ENCODE results near the gene PPP5C.
A peak's percentile ranks its signal among the peaks of the same experiment; 100 is the strongest.
"Not testable (repeated sequence)": the region's sequence is repeated elsewhere in the genome, so short reads cannot be mapped to it uniquely, and the experiment has no call there.

The PPP5C gene

GRCh38 chr19:46357846-46358583 lies 11.1 kb downstream of the PPP5C start:
- no peak overlapping the region for H3K27ac ChIP-seq
- no peak overlapping the region for H3K4me3 ChIP-seq

- Histone ChIP-seq H3K27ac (no peak overlapping the region), H3K4me3 (no peak overlapping the region)
Measured at GRCh38 chr19:46361915-46362314, 15.0 kb downstream of the PPP5C start.

GRCh38 chr19:46364359-46364758 lies 17.5 kb downstream of the PPP5C start:
- Histone ChIP-seq H3K27ac (no peak overlapping the region), H3K4me3 (no peak overlapping the region)

DNA sequence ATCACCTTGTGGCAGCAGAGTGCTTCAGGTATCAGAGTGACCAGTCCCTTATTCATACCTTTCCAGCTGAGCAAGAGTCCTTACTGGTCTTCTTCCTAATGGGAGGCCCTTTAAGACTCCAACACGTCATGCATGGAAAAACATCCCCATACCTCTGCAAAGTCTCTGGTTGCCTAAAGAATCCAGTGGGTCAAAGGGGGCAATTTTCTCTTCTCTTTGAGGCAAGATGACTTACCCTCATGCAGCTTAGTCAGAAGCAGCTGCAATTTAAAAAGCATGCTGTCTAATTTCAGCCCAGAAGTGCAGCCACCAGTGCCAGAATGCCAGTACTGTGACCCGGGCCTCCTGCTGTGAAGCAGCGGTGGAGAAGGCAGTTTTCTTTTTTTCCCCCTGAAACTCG lies 18.7 kb downstream of the PPP5C start:
- Histone ChIP-seq H3K4me3 (no peak overlapping the region), H3K27ac (no peak overlapping the region)

DNA sequence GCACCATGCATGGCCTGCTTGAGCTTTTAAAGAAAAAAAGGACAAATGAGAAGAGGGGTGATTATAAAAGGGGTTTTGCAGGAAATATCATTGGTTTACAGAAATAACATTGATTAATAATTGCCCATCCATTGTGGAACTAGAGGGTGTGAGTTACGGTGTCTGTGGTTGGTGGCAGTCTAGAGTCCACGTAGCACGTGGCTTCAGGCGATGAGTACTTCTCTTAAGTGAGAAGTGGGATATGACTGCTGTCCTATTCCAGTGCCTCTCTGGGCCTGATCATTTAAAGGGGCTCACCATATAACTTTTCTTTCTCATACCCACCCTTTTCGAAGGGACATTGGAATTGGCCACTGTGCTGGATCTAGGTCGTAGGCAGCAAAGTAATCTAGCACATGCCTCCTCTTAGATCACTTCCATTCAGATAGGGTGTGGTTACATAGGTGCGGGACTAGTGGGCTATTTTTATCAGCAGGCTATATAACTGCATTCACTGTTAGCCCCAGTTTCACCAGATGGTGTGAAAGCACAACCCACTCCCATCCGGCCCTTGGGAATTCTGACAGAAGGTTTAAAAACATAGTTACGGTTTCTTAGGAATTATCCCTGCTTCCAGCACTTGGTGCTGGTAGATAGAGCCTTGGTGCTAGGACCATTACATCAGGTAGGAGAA lies 19.9 kb downstream of the PPP5C start:
- Histone ChIP-seq H3K4me3 (no peak overlapping the region), H3K27ac (no peak overlapping the region)

DNA sequence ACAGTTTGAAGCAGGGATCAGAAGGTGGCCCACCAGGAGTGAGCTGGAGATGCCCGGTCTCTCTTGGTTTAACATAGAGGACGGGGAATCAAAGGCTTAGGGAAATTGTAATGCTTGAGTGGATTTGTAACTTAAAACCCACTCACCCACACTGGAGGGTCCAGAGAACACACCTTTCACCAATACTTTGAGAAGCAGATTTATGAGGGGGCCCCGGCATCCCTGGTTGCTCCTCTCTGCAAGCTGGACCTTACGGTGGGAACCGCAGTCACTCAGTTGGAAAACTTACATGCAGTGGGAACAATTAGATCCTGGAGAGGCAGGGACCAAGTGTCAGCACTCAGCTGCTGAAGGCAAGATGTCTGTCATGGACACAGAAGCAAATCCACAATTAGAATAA lies 20.5 kb downstream of the PPP5C start:
- Histone ChIP-seq H3K4me3 (no peak overlapping the region), H3K27ac (no peak overlapping the region)

DNA sequence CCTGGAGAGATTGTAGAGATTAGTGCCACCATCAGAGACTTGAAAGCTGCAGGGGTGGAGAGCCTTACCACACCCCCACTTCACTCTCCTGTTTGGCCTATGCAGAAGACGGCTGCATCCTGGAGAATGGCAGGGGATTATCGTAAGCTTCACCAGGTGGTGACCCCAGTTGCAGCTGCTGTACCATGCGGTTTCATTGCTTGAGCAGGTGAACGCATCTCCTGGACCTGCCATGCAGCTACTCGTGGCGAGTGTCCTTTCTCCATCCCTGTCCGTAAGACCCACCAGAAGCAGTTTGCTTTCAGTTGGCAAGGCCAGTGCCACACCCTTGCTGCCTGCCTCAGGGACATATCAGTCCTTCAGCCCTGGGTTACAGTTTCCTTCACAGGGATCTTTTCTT lies 21.2 kb downstream of the PPP5C start:
- Histone ChIP-seq H3K4me3 (no peak overlapping the region), H3K27ac (no peak overlapping the region)

DNA sequence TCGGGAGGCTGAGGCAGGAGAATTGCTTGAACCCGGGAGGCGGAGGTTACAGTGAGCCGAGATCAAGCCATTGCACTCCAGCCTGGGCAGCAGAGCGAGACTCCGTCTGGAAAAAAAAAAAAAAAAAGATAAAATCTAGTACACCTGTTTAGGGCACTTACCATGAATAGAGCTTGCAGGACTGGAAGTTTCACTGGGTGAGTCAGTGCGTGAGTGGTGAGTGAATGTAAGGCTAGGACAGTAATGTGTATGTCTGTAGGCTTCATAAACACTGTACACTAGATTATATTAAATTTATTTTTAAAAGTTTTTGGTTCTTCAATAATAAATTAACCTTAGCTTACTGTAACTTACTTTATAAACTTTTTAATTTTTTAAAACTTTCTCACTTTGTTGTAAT lies 22.9 kb downstream of the PPP5C start:
- no peak overlapping the region for H3K27ac ChIP-seq
- H3K4me3 ChIP-seq, result no peak overlapping the region

- Histone ChIP-seq H3K27ac (peak overlapping the region in 7 of 21 experiments; percentile 15 to 84 (median 56)), H3K4me3 (no peak overlapping the region)
Measured at GRCh38 chr19:46371371-46371901, 24.5 kb downstream of the PPP5C start.

GRCh38 chr19:46372901-46373490 lies 26.1 kb downstream of the PPP5C start:
- H3K4me3 ChIP-seq, result no peak overlapping the region
- H3K27ac ChIP-seq, result peak overlapping the region in 20 of 21 experiments; percentile 36 to 84 (median 76)

DNA sequence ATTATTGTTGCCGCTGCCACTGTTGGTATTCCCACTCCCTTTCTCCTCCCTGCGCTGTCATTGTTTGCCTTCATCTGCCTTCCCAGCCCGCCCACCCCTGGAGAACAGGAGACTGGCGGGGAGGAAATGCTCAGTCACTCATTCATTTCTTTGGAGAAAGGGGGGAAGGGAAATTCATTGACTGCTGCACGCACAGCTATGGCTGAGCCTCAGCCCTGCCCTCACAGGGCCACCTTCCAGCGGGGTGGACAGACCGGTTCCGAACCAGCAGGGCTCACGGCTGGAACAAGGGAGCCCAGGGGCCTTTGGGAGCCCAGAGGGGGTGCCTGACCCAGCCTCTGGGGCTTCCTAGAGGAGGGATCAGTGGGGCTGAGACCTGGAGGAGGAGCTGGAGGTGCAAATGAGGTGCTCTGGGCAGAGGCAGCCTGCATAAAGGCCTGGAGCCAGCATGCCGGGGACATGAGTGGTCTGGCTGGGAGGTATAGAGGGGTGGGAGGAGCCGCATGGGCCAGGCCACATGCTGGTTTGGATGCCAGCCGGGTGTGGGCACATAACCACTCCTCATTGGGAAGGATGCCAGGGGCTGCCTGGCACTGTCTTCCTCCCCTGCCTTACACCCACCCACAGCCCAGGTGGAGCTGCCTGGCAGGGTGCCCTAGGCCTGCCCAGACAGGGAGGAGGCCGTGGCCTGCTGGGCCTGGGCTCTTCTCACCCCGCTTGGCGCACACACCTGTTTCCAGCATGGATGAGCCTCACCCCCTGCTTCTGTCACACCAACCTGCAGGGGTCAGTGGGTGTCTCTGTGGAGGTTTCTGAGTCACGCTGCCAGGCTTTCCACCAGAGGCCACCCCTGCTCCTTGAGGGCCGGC lies 26.8 kb downstream of the PPP5C start:
- Histone ChIP-seq H3K27ac (peak overlapping the region in 20 of 21 experiments; percentile 36 to 84 (median 76)), H3K4me3 (no peak overlapping the region)

DNA sequence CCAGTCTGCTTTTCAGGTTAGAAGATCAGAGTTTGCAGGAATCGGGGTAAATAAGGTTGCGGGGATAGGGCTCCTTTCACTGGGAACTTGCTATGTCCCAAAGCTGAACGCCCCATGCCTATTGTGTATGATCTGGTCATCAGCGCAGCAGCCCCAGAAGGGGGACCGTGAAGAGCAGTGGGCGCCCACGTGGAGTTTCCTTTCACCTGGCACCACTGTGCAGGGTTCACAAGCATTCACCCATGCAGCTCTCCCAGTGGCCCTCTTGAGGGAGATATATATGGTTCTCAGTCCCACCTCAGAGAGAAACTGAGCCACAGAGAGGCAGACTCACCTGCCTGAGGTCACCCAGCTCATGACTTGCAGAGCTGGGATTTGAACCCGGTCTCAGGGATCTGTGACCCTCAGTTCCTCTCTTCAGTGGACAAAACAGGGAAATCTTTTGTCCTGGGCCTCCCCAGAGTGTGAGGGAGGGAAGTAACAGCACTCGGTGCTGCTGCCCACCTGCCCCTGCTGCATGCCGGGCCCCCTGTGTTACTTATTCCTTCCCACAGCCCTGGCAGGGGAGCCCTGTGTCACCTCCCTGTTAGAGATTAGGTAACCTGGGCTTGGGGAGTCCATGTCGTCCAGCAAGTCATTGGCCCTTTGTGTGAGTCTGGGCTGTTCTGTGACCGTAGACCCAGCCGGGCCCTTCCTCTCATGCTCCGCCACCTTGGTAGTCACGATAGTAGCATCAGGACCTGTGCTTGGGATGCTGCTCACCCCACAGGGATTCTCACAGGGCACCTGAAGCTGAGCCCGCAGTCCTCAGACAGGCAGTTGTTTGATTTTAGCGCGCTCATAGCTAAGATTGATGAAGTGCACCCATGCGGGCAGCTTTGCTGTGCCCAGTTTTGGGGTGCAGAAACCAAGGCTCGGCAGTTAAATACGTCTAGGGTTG lies 27.9 kb downstream of the PPP5C start:
- no peak overlapping the region for H3K4me3 ChIP-seq
- H3K27ac ChIP-seq, result peak overlapping the region in 12 of 21 experiments; percentile 36 to 84 (median 79)

DNA sequence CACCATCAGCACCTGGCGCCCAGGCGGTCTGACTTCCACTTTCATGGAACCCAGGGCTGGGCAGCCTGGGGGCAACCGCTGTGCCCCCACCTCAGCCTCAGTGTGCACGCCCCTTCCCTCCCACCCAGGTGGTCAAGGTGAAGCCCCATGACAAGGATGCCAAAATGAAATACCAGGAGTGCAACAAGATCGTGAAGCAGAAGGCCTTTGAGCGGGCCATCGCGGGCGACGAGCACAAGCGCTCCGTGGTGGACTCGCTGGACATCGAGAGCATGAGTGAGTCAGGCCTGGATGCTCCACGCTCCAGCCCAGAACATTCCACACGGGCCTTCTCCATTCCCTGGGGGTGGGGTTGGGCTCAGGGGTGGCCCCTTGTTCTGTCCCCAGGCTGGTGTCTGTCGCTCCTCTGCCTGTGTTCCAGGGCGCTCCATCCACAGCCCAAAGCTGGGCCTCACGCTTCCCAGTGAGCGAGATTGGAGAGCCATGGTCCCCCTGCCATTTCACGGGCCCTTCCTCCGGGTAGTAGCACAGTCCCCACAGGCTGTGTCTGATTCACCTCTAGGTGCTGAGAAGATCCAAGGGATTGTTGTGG lies 28.7 kb downstream of the PPP5C start:
- not testable (repeated sequence) for H3K27ac ChIP-seq, H3K4me3 ChIP-seq

DNA sequence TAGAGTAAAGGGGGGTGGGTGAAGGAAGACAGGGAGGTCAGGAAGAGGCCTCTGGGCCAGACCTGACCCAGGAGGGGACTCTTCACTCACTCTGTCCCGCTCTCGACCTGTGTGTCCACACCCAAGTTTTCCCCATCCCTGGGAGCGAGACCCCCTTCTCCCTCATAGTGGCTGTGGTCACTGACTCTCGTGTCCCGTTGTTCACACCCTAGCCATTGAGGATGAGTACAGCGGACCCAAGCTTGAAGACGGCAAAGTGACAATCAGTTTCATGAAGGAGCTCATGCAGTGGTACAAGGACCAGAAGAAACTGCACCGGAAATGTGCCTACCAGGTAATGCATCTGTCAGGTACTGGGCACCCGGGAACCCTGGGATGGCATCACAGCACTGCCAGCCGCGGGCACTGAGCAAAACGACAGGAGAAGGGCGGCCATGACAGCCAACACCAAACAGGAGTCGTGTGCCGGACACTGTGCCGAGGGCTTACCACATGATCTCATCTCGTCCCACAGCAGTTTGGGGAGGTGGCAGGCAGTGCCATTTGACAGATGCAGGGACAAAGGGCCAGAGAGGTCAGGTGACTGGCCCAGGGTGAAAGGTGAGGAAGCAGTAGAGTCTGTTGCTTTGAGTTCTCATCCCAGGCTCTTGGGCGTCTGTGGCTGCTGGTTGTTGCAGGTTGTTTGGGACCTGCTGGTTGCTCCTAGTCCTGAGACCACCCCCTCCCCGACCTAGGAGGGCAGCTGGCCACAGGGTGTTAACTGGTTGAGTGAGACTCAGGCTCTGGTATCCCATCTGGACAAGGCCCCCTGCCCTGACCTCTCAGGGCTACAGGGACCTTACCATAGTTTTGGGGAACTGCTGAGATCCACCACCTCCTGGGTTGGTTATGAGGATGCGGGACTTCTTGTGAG lies 29.6 kb downstream of the PPP5C start:
- Histone ChIP-seq H3K4me3 (no peak overlapping the region), H3K27ac (peak overlapping the region in 10 of 21 experiments; percentile 1 to 85 (median 34))

GRCh38 chr19:46378268-46378667 lies 31.4 kb downstream of the PPP5C start:
- Histone ChIP-seq H3K27ac (peak overlapping the region in 7 of 21 experiments; percentile 7 to 85 (median 66)), H3K4me3 (no peak overlapping the region)

GRCh38 chr19:46380690-46381089 lies 33.8 kb downstream of the PPP5C start:
- no peak overlapping the region for H3K27ac ChIP-seq
- no peak overlapping the region for H3K4me3 ChIP-seq

- no peak overlapping the region for H3K27ac ChIP-seq
Measured at GRCh38 chr19:46381346-46381745, 34.5 kb downstream of the PPP5C start.

More at GRCh38 chr19:46381346-46381745, 34.5 kb downstream of the PPP5C start:
- no peak overlapping the region for H3K4me3 ChIP-seq
